Psoas muscle (tissue), 8 donors: Measurements from ENCODE around the gene PARP8. TPM values are rescaled to one million over a fixed set of nuclear protein-coding genes. Genes with fewer than 3 reads are reported as not detected.

Source experiments
- ATAC-seq, 4 donors: fragments of 200-7000 bp; cut with Tn5 transposase; one replicate each; pipeline ENCODE4 v1.9.1; 2020; ENCODE audit warnings: moderate library complexity in 3 of 4, mild to moderate bottlenecking in 2 of 4
- DNase-seq, 2 donors: peaks; one replicate each; pipeline ENCODE4 v3.0.0-alpha.2; 2020
- H3K27ac ChIP-seq: fragments of 200-600 bp; one replicate; pipeline ENCODE4 v1.8.0; 2022
- H3K27me3 ChIP-seq, 3 donors: fragments of 200-600 bp in 1 of 3; one replicate each; pipeline versions ENCODE4 v1.6.1 to v1.8.0; 2013 to 2022; ENCODE audit warnings: low read length in 2 of 3, mild to moderate bottlenecking in 2 of 3, moderate library complexity in 1 of 3; ENCODE audit not compliant: insufficient read depth in 3 of 3
- H3K36me3 ChIP-seq, 2 donors: fragments of 200-600 bp in 1 of 2; one replicate each; pipeline versions ENCODE4 v1.6.1 to v1.8.0; 2013 to 2022; ENCODE audit warnings: low read depth in 1 of 2, mild to moderate bottlenecking in 1 of 2, moderate library complexity in 1 of 2; ENCODE audit not compliant: insufficient read depth in 1 of 2
- H3K4me1 ChIP-seq: fragments of 200-600 bp; one replicate; pipeline ENCODE4 v1.8.0; 2022
- H3K4me3 ChIP-seq: fragments of 200-600 bp; one replicate; pipeline ENCODE4 v1.8.0; 2022; ENCODE audit warnings: mild to moderate bottlenecking
- H3K9me3 ChIP-seq: fragments of 200-600 bp; one replicate; pipeline ENCODE4 v1.8.0; 2022
- WGBS, 3 donors: extraction: QIAGEN DNeasy Blood & Tissue Kit; methylation state at CpG; one replicate each; pipeline versions ENCODE4 v1.1.6 to v1.1.7; 2013; 5-methylcytosine and 5-hydroxymethylcytosine counted together
- intact Hi-C, 2 donors: fragments of 100-400 bp; cut with DNase I; formaldehyde crosslinking; loops; one replicate each; pipeline versions ENCODE4 v1.11.0 to v1.14.2; 2022
- polyA plus RNA-seq, 3 donors: library from polyadenylated mRNA; stranded (reverse); fragments of 200-250 nt; gene quantifications; one replicate each; pipeline ENCODE4 v1.2.3, GENCODE V29; 2013
- total RNA-seq, 4 donors: library from RNA; stranded (reverse); fragmentation: NEBNext Ultra II Directional in 2 of 4; extraction: Animal tissue kit (Norgen Biotek cat#: 25700) in 2 of 4; gene quantifications; one replicate each; pipeline versions ENCODE4 v1.2.1 to v1.2.4, GENCODE V29; 2021 to 2023
- TF ChIP-seq, protein P1 (sequence below): fragments of 200-600 bp; IDR thresholded peaks from one replicate; pipeline ENCODE4 v1.8.0; 2022; ENCODE audit warnings: antibody characterized with exemption
- donor health status: healthy with polysubstance abuse.
- donor health status: DM: no; HTN: no; CAD: no; lungs with moderate emphysema.
- donor health status: Bipolar disorder and iron deficiency.
- donor health status: healthy.
- donor health status: DM: yes; HTN: yes; CAD: no.
- donor health status: DM: no; HTN: no; CAD: no.
- donor health status: DM: no; HTN: no; CAD: no.
- donor health status: DM: yes; HTN: yes; CAD: no.

The PARP8 gene
- total and polyA plus RNA-seq, 7 donors = 0.52 to 4.7 (median 1.5) TPM

DNA sequence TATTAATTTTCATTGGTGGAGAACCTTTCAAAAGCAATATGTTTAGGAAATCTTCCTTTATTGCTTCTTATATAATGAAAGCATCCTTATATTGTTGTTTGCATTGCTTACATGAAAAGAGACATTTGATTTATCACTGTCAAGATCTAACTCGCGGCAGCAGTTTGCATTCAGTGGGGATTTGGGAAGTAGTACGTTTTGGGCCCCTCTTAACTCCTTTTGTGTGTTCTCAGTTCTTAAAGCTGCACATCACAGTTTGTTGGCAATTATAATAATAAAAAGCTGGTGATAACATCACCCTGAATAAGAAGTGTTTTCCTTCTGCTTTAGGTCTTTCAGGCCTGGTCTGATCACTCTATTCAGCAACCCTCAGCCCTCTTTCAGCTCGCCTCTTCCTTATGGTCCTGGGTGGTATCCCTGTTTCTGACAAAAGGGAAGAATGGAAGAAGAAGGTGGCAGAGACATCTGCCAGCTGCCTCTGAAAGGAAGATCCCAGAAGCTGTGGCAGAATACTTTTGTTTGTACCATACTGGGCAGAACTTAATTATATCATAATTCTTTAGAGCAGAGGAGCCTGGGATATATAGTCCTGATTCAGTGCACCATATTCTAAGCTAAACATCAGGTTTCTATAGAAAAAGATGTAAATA is 53.7 kb downstream of the PARP8 start:
- no peak overlapping the region for H3K4me3 ChIP-seq
- TF ChIP-seq, protein P1, sequence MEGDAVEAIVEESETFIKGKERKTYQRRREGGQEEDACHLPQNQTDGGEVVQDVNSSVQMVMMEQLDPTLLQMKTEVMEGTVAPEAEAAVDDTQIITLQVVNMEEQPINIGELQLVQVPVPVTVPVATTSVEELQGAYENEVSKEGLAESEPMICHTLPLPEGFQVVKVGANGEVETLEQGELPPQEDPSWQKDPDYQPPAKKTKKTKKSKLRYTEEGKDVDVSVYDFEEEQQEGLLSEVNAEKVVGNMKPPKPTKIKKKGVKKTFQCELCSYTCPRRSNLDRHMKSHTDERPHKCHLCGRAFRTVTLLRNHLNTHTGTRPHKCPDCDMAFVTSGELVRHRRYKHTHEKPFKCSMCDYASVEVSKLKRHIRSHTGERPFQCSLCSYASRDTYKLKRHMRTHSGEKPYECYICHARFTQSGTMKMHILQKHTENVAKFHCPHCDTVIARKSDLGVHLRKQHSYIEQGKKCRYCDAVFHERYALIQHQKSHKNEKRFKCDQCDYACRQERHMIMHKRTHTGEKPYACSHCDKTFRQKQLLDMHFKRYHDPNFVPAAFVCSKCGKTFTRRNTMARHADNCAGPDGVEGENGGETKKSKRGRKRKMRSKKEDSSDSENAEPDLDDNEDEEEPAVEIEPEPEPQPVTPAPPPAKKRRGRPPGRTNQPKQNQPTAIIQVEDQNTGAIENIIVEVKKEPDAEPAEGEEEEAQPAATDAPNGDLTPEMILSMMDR = no peak
- DNase-seq (no peak), ATAC-seq (no peak)
- 62 to 67% (median 62%) methylated on average over 4 of the region's 4 CpGs for WGBS, 3 donors
- H3K27ac ChIP-seq = no peak overlapping the region
- intact Hi-C loops = no loop called here
- H3K9me3 ChIP-seq = no peaks in the 10 kb centered on the region
- H3K36me3 ChIP-seq = no peaks in the 10 kb centered on the region
- no peaks in the 10 kb centered on the region for H3K27me3 ChIP-seq
- H3K4me1 ChIP-seq = no peaks in the 10 kb centered on the region

- no peaks in the 10 kb centered on the region for H3K9me3 ChIP-seq
- no peaks in the 10 kb centered on the region for H3K27me3 ChIP-seq
- H3K4me1 ChIP-seq = no peaks in the 10 kb centered on the region
- H3K4me3 ChIP-seq = no peak overlapping the region
- no peaks in the 10 kb centered on the region for H3K36me3 ChIP-seq
- no peak for DNase-seq
- TF ChIP-seq, protein P1 = no peak
- intact Hi-C loops = no loop called here
- H3K27ac ChIP-seq = no peak overlapping the region
- no peak for ATAC-seq
- 74 to 78% (median 78%) methylated on average over 4 of the region's 4 CpGs for WGBS, 3 donors
These were observed 55.8 kb downstream of the PARP8 start for GRCh38 chr5:50722223-50722622.

DNA sequence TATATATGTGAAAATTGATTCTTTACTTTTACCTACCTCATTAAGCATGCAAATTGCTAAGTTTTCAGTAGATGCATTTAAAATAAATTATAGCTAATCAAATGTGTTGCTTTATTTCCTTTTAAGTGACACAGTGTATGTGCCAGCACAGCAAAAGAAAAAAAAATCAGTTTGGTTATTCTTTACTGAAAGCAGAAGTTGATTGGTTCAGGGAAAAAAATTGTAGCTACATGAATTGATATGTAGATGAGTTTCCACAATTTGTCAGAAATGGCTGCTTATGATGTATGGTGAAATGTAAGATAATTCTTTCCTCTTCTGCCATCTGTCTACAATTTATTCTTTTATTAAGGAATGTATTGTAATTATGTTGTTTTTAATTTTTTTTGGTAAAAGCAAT is 57.8 kb downstream of the PARP8 start:
- Histone ChIP-seq H3K4me3 (no peak overlapping the region), H3K9me3 (no peaks in the 10 kb centered on the region), H3K27me3 (no peaks in the 10 kb centered on the region), H3K36me3 (no peaks in the 10 kb centered on the region), H3K4me1 (no peaks in the 10 kb centered on the region), H3K27ac (no peak overlapping the region)
- intact Hi-C loops = no loop called here
- ATAC-seq (no peak), DNase-seq (no peak)
- TF ChIP-seq, protein P1 = no peak

- no peak overlapping the region for H3K4me3 ChIP-seq
- intact Hi-C loops = no loop called here
- H3K36me3 ChIP-seq = no peaks in the 10 kb centered on the region
- ATAC-seq = no peak
- H3K27ac ChIP-seq = no peak overlapping the region
- TF ChIP-seq, protein P1 = no peak
- DNase-seq = no peak
- 93 to 95% (median 93%) methylated on average over 7 of the region's 7 CpGs for WGBS, 3 donors
- H3K9me3 ChIP-seq = no peaks in the 10 kb centered on the region
- H3K27me3 ChIP-seq = no peaks in the 10 kb centered on the region
- no peaks in the 10 kb centered on the region for H3K4me1 ChIP-seq
These were observed 59.5 kb downstream of the PARP8 start for GRCh38 chr5:50725800-50726474.
